ENCODE data around the gene TBC1D25.

The TBC1D25 gene

DNA sequence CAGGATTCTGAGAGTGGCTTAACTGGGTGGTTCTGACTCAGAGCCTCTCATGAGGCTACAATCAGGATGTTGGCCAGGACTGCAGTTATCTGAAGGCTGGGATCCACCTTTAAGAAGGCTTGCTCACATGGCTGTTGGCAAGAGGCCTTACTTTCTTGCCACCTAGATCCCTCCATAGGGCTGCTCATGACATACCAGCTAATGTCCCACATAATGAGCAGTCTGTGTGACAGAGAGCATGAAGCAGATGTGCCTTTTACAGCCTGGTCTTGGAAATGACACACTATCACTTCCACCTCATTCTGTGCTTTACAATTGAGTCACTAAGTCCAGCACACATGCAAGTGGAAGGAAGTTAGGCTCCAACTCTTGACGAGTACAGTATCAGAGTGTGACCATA lies 30.4 kb downstream of the TBC1D25 start:
- DNase-seq = peak; percentile 46

- DNase-seq = peak; percentile 61
Measured at GRCh38 chrX:48573690-48574269, 34.3 kb downstream of the TBC1D25 start.

DNA sequence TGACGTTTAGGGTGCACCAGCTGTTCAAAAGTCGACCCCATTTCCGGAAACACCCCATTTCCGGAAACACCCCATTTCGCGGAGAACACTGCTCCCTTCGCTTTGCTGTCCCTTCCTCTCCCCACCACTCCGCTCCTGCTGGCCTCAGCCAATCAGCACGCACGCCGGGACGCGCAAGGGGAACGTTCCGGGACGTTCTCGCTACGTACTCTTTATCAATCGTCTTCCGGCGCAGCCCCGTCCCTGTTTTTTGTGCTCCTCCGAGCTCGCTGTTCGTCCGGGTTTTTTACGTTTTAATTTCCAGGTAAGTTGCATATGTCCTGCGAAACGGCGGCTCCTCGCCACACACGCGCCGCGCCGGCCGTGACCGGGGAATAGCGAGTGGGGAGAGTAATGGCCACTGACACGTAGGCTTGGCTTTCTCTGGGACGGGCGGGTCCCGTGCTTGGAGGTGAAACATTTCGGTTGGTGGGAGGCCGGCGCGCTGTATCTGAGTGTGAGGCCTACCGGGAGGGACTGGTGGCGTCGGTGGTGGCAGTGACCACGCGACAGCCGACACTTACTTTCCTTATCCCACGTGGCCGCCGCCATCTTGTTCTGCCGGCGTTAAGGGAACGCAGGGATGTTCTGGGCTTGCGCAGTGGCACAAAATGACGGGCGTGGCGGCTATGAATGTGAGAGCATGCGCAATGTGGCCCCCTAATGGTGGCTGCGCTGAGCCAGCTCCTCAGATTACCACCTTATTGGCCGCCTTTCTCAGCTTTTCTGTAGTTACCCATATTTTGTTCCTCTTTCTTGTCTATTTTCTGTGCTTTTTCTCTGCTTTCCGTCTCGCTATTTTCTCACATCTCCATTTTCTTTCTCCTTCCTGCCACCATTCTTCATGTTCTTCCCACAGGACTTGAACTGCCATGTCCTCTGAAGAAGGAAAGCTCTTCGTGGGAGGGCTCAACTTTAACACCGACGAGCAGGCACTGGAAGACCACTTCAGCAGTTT lies 35.1 kb downstream of the TBC1D25 start, which contains the start of gene RBM3:
TSS of gene RBM3 (plus strand) at position 215 of the 997 bp plus-strand sequence. CDS start at position 912, 697 bp downstream.
- peak; percentile 94 for DNase-seq

DNA sequence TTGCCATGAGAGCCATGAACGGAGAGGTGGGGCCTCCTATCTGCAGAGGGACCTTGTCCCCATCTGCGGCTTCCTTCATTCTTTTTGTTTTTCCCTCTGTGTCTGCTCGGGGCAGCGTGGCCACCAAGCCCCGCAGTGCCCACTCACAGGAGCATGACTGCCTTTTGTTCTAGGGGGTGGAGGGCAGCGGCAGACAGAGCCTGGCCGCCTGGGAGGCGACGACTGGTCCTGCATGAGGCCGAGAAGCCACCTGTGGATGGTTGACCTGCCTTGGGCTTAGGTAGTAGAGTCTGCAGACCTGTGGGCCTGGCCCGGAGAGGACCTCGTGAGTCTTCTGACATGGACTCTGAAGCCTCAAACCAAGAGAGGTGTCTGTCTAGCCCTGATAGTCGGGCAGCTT lies 36.1 kb downstream of the TBC1D25 start:
- DNase-seq = no peak

GRCh38 chrX:48576108-48576507 lies 36.6 kb downstream of the TBC1D25 start:
- no peak for DNase-seq

GRCh38 chrX:48578661-48579128 lies 39.2 kb downstream of the TBC1D25 start:
- no peak for DNase-seq

DNA sequence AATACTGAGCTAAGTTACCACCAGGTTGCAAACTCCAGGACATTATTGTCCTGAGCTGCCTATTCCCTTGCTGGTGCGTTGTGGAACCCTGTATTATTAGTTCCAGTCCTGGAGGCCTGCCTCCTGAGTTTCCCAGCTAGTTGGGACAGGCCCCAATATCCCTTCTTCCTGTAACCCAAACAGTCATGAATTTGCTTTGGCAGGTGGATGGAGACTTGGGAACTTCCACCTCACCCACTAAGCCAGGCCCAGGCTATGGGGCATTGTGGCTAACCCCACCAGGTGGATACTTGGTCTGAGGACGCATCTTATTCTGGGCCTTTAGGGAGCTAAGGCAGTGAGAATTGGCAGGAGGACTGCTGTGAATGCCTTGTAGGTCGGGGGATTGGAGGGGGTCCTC lies 39.7 kb downstream of the TBC1D25 start:
- DNase-seq = no peak

- no peak for DNase-seq
Measured at GRCh38 chrX:48580662-48581061, 41.1 kb downstream of the TBC1D25 start.

DNA sequence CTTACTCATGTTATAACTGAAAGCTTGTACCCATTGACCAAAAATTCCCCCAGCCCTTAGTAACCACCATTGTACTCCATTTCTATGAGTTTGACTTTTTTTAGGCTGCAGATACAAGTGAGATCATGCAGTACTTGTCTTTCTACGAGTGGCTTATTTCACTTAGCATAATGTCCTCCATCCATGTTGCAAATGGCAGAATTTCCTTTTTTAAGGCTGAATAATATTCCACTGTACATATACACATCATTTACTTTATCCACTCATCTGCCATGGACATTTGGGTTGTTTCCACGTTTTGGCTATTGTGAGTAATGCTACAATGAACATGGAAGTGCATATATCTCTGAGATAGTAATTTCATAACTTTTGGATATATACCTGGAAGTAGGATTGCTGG lies 45.2 kb downstream of the TBC1D25 start:
- no peak for DNase-seq

- no peak for DNase-seq
Measured at GRCh38 chrX:48589482-48590162, 50.1 kb downstream of the TBC1D25 start.

- no peak for DNase-seq
Measured at GRCh38 chrX:48590203-48591103, 50.9 kb downstream of the TBC1D25 start.

DNA sequence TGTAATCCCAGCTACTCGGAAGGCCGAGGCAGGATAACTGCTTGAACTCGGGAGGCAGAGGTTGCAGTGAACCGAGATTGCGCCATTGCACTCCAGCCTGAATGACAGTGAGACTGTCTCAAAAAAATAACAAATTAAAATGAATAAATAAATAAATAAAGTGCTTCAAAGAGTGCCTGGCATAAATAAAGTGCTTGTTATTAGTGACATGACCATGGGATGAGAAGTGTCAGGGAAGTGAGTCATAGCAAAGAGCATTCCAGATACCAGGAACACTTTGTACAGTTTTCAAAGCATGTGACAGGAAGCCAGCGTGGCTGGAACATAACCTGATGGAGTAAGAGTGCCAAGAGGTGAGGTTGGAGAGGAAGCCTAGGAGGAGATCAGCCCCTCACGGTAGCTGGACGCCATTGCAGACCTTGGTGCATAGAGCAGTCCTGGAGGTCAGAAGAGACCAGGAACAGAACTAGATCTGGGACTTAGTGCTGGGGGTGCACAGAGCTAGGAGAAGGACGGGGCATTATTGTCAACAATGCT lies 51.8 kb downstream of the TBC1D25 start:
- DNase-seq = no peak

- no peak for DNase-seq
Measured at GRCh38 chrX:48592971-48593370, 53.5 kb downstream of the TBC1D25 start.

DNA sequence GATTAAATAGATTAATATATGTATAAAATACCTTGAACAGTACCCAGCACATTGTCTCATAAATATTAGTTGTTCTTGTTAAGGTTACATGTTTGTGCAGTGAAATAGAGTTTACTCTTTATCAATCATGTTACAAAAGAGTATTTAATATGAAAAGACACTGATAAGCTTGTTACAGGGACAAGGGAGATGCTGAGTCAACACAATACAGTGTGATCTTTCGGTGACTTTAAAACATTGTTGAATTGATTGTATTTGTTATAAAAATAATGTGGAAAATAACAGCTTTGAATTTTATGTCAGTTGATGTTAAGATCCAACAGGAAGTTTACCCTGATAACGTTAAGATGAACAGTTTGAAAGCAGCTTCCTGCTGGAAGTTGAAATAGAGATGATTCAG lies 56.4 kb downstream of the TBC1D25 start:
- DNase-seq = no peak

GRCh38 chrX:48597353-48598264 lies 58.1 kb downstream of the TBC1D25 start, which contains the start of gene WDR13:
Gene WDR13, plus strand, starts transcription at chrX:48597492. Its CDS starts 505 bp downstream, at chrX:48597997.
- DNase-seq = peak; percentile 92

DNA sequence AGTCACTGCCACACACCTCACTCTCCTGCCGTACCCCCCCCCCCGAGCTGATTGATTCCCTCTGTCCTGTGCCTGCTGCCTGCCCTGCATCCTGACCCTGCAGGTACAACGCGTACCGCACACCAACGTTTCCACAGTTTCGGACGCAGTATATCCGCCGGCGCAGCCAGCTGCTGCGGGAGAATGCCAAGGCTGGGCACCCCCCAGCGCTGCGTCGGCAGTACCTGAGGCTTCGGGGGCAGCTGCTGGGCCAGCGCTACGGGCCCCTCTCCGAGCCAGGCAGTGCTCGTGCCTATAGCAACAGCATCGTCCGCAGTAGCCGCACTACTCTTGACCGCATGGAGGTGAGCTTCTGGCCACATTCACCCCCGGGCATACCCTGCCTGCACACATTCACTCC lies 59.1 kb downstream of the TBC1D25 start:
- DNase-seq = no peak

DNA sequence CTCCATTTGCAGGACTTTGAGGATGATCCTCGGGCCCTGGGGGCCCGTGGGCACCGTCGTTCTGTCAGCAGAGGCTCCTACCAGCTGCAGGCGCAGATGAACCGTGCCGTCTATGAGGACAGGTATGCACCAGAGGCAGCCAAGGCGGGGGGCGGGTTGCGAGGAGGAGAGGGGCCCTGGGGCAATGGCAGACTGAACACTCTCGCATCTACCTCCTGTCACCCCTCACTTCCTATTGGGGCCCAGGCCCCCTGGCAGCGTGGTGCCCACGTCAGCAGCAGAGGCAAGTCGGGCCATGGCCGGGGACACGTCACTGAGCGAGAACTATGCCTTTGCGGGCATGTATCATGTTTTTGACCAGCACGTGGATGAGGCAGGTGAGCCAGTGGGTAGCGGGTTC lies 59.8 kb downstream of the TBC1D25 start:
- no peak for DNase-seq

DNA sequence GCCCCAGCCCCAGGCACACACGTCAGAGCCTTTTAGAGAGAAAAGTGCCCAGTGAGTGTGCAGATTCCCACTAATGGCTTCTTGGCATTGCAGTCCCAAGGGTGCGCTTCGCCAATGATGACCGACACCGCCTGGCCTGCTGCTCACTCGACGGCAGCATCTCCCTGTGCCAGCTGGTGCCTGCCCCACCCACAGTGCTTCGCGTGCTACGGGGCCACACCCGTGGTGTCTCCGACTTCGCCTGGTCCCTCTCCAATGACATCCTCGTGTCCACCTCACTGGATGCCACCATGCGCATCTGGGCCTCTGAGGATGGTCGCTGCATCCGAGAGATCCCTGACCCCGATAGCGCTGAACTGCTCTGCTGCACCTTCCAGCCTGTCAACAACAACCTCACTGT lies 60.7 kb downstream of the TBC1D25 start:
- no peak for DNase-seq

- DNase-seq = no peak
Measured at GRCh38 chrX:48601741-48602394, 62.4 kb downstream of the TBC1D25 start.

- DNase-seq = no peak
Measured at GRCh38 chrX:48604701-48605100, 65.2 kb downstream of the TBC1D25 start.

Measured in inflammatory macrophage treated with lipopolysaccharide for 4 hours (primary cell).